Neural cell (in vitro differentiated cells): ENCODE results near the gene ALOX12B. TPM values are rescaled to one million over a fixed set of nuclear protein-coding genes. Genes with fewer than 3 reads are reported as not detected.

Source experiments
- H2AFZ ChIP-seq: fragments of 200-600, 300-800 bp; sonication (generic), shearing (Covaris generic); 2 replicates; pipeline ENCODE4 v1.6.0; 2014; ENCODE audit warnings: low read depth, mild to moderate bottlenecking, antibody characterized with exemption, low read length, moderate library complexity
- H3F3A ChIP-seq: fragments of 200-600 bp; shearing (Covaris generic); 2 replicates; pipeline ENCODE4 v1.6.1; 2016; ENCODE audit warnings: mild to moderate bottlenecking, moderate library complexity, mixed read lengths, antibody characterized with exemption, low read length; ENCODE audit not compliant: insufficient read depth, poor library complexity, severe bottlenecking
- H3K27ac ChIP-seq: fragments of 200-600, 300-800 bp; sonication (generic), shearing (Covaris generic); 2 replicates; pipeline ENCODE4 v1.5.1; 2014; ENCODE audit warnings: mild to moderate bottlenecking, low read length, moderate library complexity
- H3K27me3 ChIP-seq: fragments of 300-800, 200-600 bp; sonication (generic), shearing (Covaris generic); 2 replicates; pipeline ENCODE4 v1.6.0; 2014; ENCODE audit warnings: mild to moderate bottlenecking, low read depth, low read length, moderate library complexity; ENCODE audit not compliant: insufficient read depth
- H3K36me3 ChIP-seq: fragments of 300-800, 200-600 bp; sonication (generic), shearing (Covaris generic); 2 replicates; pipeline ENCODE4 v1.5.1; 2014; ENCODE audit warnings: mild to moderate bottlenecking, antibody characterized with exemption, low read length, moderate library complexity; ENCODE audit not compliant: insufficient read depth
- H3K4me2 ChIP-seq: fragments of 300-800, 200-600 bp; sonication (generic), shearing (Covaris generic); 2 replicates; pipeline ENCODE4 v1.6.0; 2014; ENCODE audit warnings: mild to moderate bottlenecking, low read length
- H3K4me3 ChIP-seq: fragments of 300-800, 200-600 bp; sonication (generic), shearing (Covaris generic); 2 replicates; pipeline ENCODE4 v1.5.1; 2014; ENCODE audit warnings: mild to moderate bottlenecking, low read length, moderate library complexity
- H3K79me2 ChIP-seq: fragments of 200-600 bp; shearing (Covaris generic); replicated peaks from 2 replicates; pipeline ENCODE4 v1.6.0; 2014; ENCODE audit warnings: mild to moderate bottlenecking, low read length, moderate library complexity; ENCODE audit not compliant: insufficient read depth
- H3K9ac ChIP-seq: fragments of 300-800, 200-600 bp; sonication (generic), shearing (Covaris generic); 2 replicates; pipeline ENCODE4 v1.6.1; 2016; ENCODE audit warnings: mild to moderate bottlenecking, low read length, mixed read lengths
- H3K9me2 ChIP-seq: fragments of 200-600 bp; shearing (Covaris generic); 2 replicates; pipeline ENCODE4 v1.6.1; 2016; ENCODE audit warnings: mild to moderate bottlenecking, low read length, mixed read lengths; ENCODE audit not compliant: insufficient read depth
- H3K9me3 ChIP-seq: fragments of 200-600, 300-800 bp; sonication (generic), shearing (Covaris generic); 2 replicates; pipeline ENCODE4 v1.6.1; 2016; ENCODE audit warnings: mild to moderate bottlenecking, mixed run types, low read length, moderate library complexity, mixed read lengths
- H4K20me1 ChIP-seq: fragments of 200-600 bp; shearing (Covaris generic); 2 replicates; pipeline ENCODE4 v1.6.1; 2016; ENCODE audit warnings: mild to moderate bottlenecking, mixed run types; ENCODE audit not compliant: insufficient read depth
- CTCF ChIP-seq: fragments of 450-650 bp; IDR thresholded peaks from 2 replicates; pipeline ENCODE4 v1.5.1; 2014; ENCODE audit warnings: antibody characterized with exemption, mild to moderate bottlenecking, moderate library complexity; ENCODE audit not compliant: poor library complexity, severe bottlenecking
- EP300 ChIP-seq: fragments of 450-650 bp; conservative IDR thresholded peaks from 2 replicates; pipeline ENCODE4 v1.6.1; 2014; ENCODE audit warnings: antibody characterized with exemption, mild to moderate bottlenecking, moderate library complexity; ENCODE audit not compliant: poor library complexity, severe bottlenecking
- EZH2 ChIP-seq: fragments of 200-600, 300-800 bp; shearing (Covaris generic), sonication (generic); IDR thresholded peaks from 2 replicates; pipeline ENCODE4 v1.6.1; 2014; ENCODE audit warnings: antibody characterized with exemption, low read length, borderline replicate concordance, mild to moderate bottlenecking; ENCODE audit not compliant: insufficient read depth, poor library complexity, severe bottlenecking
- MXI1 ChIP-seq: fragments of 450-650 bp; conservative IDR thresholded peaks from 2 replicates; pipeline ENCODE4 v1.6.1; 2014; ENCODE audit warnings: antibody characterized with exemption, mild to moderate bottlenecking; ENCODE audit not compliant: poor library complexity, severe bottlenecking
- POLR2AphosphoS5 ChIP-seq: IDR thresholded peaks from 2 replicates; pipeline ENCODE4 v1.6.1; 2012
- RAD21 ChIP-seq: fragments of 450-650 bp; conservative IDR thresholded peaks from 2 replicates; pipeline ENCODE4 v1.6.1; 2014; ENCODE audit warnings: antibody characterized with exemption, mild to moderate bottlenecking, moderate library complexity
- REST ChIP-seq: IDR thresholded peaks from 2 replicates; pipeline ENCODE4 v1.6.1; 2012; ENCODE audit warnings: borderline replicate concordance
- SMC3 ChIP-seq: fragments of 450-650 bp; conservative IDR thresholded peaks from 2 replicates; pipeline ENCODE4 v1.6.1; 2014; ENCODE audit warnings: antibody characterized with exemption, mild to moderate bottlenecking, moderate library complexity; ENCODE audit not compliant: poor library complexity
- TAF1 ChIP-seq: IDR thresholded peaks from 2 replicates; pipeline ENCODE4 v1.6.1; 2012; ENCODE audit warnings: low read depth
- polyA plus RNA-seq: library from polyadenylated mRNA; depleted of rRNA; stranded (reverse); fragments of >200 nt; gene quantifications from 2 replicates; pipeline ENCODE4 v1.2.3, GENCODE V29; 2014

The ALOX12B gene
- polyA plus RNA-seq, 1 donor from 2014 or later: 0.31 TPM

- Histone ChIP-seq H2AFZ (no peak overlapping the region), H3K79me2 (no peaks in the 10 kb centered on the region), H3K4me2 (no peak overlapping the region), H3K9ac (no peak overlapping the region), H3K9me3 (no peaks in the 10 kb centered on the region), H3F3A (no peaks in the 10 kb centered on the region), H3K27me3 (no peaks in the 10 kb centered on the region), H3K9me2 (no peaks in the 10 kb centered on the region), H4K20me1 (no peaks in the 10 kb centered on the region), H3K4me3 (no peak overlapping the region), H3K36me3 (no peaks in the 10 kb centered on the region), H3K27ac (no peak overlapping the region)
- TF ChIP-seq RAD21 (no peak), CTCF (no peak), EP300 (no peak), POLR2AphosphoS5 (no peak), REST (no peak), TAF1 (no peak), MXI1 (no peak), SMC3 (no peak), EZH2 (no peak)
Measured at GRCh38 chr17:8047769-8048110, 39.8 kb downstream of the ALOX12B start.

GRCh38 chr17:8046929-8047768 lies 40.4 kb downstream of the ALOX12B start:
- H3K27ac ChIP-seq: no peak overlapping the region
- no peaks in the 10 kb centered on the region for H3K27me3 ChIP-seq
- H3F3A ChIP-seq: no peaks in the 10 kb centered on the region
- TF ChIP-seq REST: no peak
- TF ChIP-seq RAD21: no peak
- TF ChIP-seq EZH2: no peak
- TF ChIP-seq TAF1: no peak
- TF ChIP-seq CTCF: no peak
- TF ChIP-seq POLR2AphosphoS5: no peak
- no peak for TF ChIP-seq EP300
- no peak for TF ChIP-seq MXI1
- TF ChIP-seq SMC3: no peak
- H4K20me1 ChIP-seq: no peaks in the 10 kb centered on the region
- H2AFZ ChIP-seq: no peak overlapping the region
- no peaks in the 10 kb centered on the region for H3K36me3 ChIP-seq
- no peaks in the 10 kb centered on the region for H3K79me2 ChIP-seq
- H3K9ac ChIP-seq: no peak overlapping the region
- no peaks in the 10 kb centered on the region for H3K9me2 ChIP-seq
- no peak overlapping the region for H3K4me3 ChIP-seq
- no peaks in the 10 kb centered on the region for H3K9me3 ChIP-seq
- no peak overlapping the region for H3K4me2 ChIP-seq
